SK-N-SH (cell line): Measurements from ENCODE around the gene HEPHL1. TPM values are rescaled to one million over a fixed set of nuclear protein-coding genes. Genes with fewer than 3 reads are reported as not detected.

Experiments
- CTCF ChIA-PET: fragments of 300-600, 350-600 bp; formaldehyde crosslinking; extraction: SDS; loops from one replicate; lab custom pipeline; 2021; lab: Yijun Ruan, JAX
- POLR2A ChIA-PET: fragments of 350-600 bp; sonication (Branson Sonifier 250); formaldehyde crosslinking; extraction: SDS; loops from one replicate; lab custom pipeline; 2020; ENCODE audit warnings: antibody characterized with exemption, inconsistent platforms; lab: Yijun Ruan, JAX
- DNase-seq: peaks from one replicate; pipeline ENCODE4 v3.0.0; 2012
- H2AFZ ChIP-seq: fragments of 200-600 bp; sonication (generic); 2 replicates; pipeline ENCODE4 v1.8.1; 2016; ENCODE audit warnings: antibody characterized with exemption, mild to moderate bottlenecking, low read depth
- H3F3A ChIP-seq: fragments of 200-600 bp; sonication (generic); replicated peaks from 2 replicates; pipeline ENCODE3; 2016; ENCODE audit warnings: antibody characterized with exemption, mild to moderate bottlenecking; ENCODE audit not compliant: insufficient read depth
- H3K27ac ChIP-seq, 2 experiments: fragments of 200-500 bp in 1 of 2; fragments of 200-600 bp in 1 of 2; sonication (Bioruptor generic) in 1 of 2; sonication (generic), shearing (Covaris generic) in 1 of 2; 2 replicates each; pipeline versions ENCODE4 v1.5.1 to v1.6.1; 2014 to 2016; ENCODE audit warnings: low read depth in 2 of 2, inconsistent platforms in 1 of 2, low read length in 1 of 2, mild to moderate bottlenecking in 1 of 2, mixed read lengths in 1 of 2
- H3K27me3 ChIP-seq: fragments of 200-600 bp; sonication (generic), shearing (Covaris generic); 2 replicates; pipeline ENCODE4 v1.6.1; 2016; ENCODE audit warnings: mixed run types; ENCODE audit not compliant: insufficient read depth
- H3K36me3 ChIP-seq, 2 experiments: fragments of 200-500 bp in 1 of 2; fragments of 200-600 bp in 1 of 2; sonication (Bioruptor generic) in 1 of 2; sonication (generic) in 1 of 2; replicated peaks in 1 of 2; 2 replicates each; pipeline versions ENCODE3 to v1.5.1; 2014 to 2016; ENCODE audit warnings: low read length in 1 of 2, mild to moderate bottlenecking in 1 of 2; ENCODE audit not compliant: insufficient read depth in 2 of 2, control insufficient read depth in 1 of 2
- H3K4me1 ChIP-seq, 2 experiments: fragments of 200-500 bp in 1 of 2; fragments of 200-600 bp in 1 of 2; sonication (Bioruptor generic) in 1 of 2; sonication (generic), shearing (Covaris generic) in 1 of 2; 2 replicates each; pipeline versions ENCODE4 v1.5.1 to v1.6.1; 2014 to 2016; ENCODE audit warnings: low read depth in 1 of 2, low read length in 1 of 2, mixed run types in 1 of 2; ENCODE audit not compliant: insufficient read depth in 2 of 2, control insufficient read depth in 1 of 2
- H3K4me2 ChIP-seq: fragments of 200-600 bp; sonication (generic), shearing (Covaris generic); 2 replicates; pipeline ENCODE4 v1.6.1; 2017; ENCODE audit warnings: mixed run types
- H3K4me3 ChIP-seq, 2 experiments: fragments of 200-500 bp in 1 of 2; fragments of 200-600 bp in 1 of 2; sonication (Bioruptor generic) in 1 of 2; sonication (generic), shearing (Covaris generic) in 1 of 2; 2 replicates each; pipeline versions ENCODE4 v1.5.1 to v1.8.1; 2014 to 2016; ENCODE audit warnings: low read depth in 2 of 2, inconsistent platforms in 1 of 2, low read length in 1 of 2, mild to moderate bottlenecking in 1 of 2, mixed read lengths in 1 of 2, moderate library complexity in 1 of 2
- H3K79me2 ChIP-seq: fragments of 200-600 bp; sonication (generic); 2 replicates; pipeline ENCODE4 v1.8.1; 2017; ENCODE audit warnings: mild to moderate bottlenecking; ENCODE audit not compliant: insufficient read depth
- H3K9ac ChIP-seq: fragments of 200-600 bp; sonication (generic); 2 replicates; pipeline ENCODE4 v1.6.1; 2017; ENCODE audit warnings: mixed run types
- H3K9me2 ChIP-seq: fragments of 200-600 bp; sonication (generic); 2 replicates; pipeline ENCODE4 v1.6.1; 2017; ENCODE audit warnings: mixed run types
- H3K9me3 ChIP-seq: fragments of 200-600 bp; sonication (generic); 2 replicates; pipeline ENCODE4 v1.6.1; 2017; ENCODE audit warnings: mixed run types, mild to moderate bottlenecking, moderate library complexity
- H4K20me1 ChIP-seq: fragments of 200-600 bp; sonication (generic); 2 replicates; pipeline ENCODE4 v1.6.1; 2017; ENCODE audit warnings: mild to moderate bottlenecking, mixed run types; ENCODE audit not compliant: insufficient read depth
- CHD2 ChIP-seq: fragments of 150-350 bp; IDR thresholded peaks from 2 replicates; pipeline ENCODE4 v1.6.1; 2018; ENCODE audit warnings: low read length; ENCODE audit not compliant: partially characterized antibody
- CTCF ChIP-seq: fragments of 200-600 bp; sonication (generic); IDR thresholded peaks from 2 replicates; pipeline ENCODE4 v1.6.1; 2017; ENCODE audit warnings: antibody characterized with exemption, mild to moderate bottlenecking, moderate library complexity
- ELF1 ChIP-seq: IDR thresholded peaks from 2 replicates; pipeline ENCODE4 v1.4.0; 2012
- EZH2phosphoT487 ChIP-seq: fragments of 200-600 bp; sonication (generic); IDR thresholded peaks from 2 replicates; pipeline ENCODE4 v1.6.1; 2017; ENCODE audit warnings: low read depth, mixed run types, mild to moderate bottlenecking, antibody characterized with exemption, moderate library complexity, borderline replicate concordance
- FOSL2 ChIP-seq: IDR thresholded peaks from 2 replicates; pipeline ENCODE4 v1.4.0; 2012; ENCODE audit warnings: low read depth, mild to moderate bottlenecking, moderate library complexity, borderline replicate concordance
- FOXM1 ChIP-seq: IDR thresholded peaks from 2 replicates; pipeline ENCODE4 v1.4.0; 2012; ENCODE audit warnings: low read depth, mild to moderate bottlenecking
- GABPA ChIP-seq: IDR thresholded peaks from 2 replicates; pipeline ENCODE4 v1.4.0; 2012; ENCODE audit warnings: low read depth, mild to moderate bottlenecking
- GATA2 ChIP-seq: sonication (generic); formaldehyde crosslinking; IDR thresholded peaks from 2 replicates; pipeline ENCODE4 v1.5.0; 2020; ENCODE audit warnings: mild to moderate bottlenecking, missing genetic modification reagents
- IRF3 ChIP-seq: fragments of 150-350 bp; IDR thresholded peaks from 2 replicates; pipeline ENCODE4 v1.6.1; 2016; ENCODE audit warnings: mild to moderate bottlenecking, low read depth, low read length
- NRF1 ChIP-seq: IDR thresholded peaks from 2 replicates; pipeline ENCODE4 v1.6.1; 2012; ENCODE audit warnings: low read depth, mild to moderate bottlenecking, low read length
- POLR2AphosphoS5 ChIP-seq: IDR thresholded peaks from 2 replicates; pipeline ENCODE4 v1.6.1; 2012; ENCODE audit warnings: low read depth, low read length
- RAD21 ChIP-seq: IDR thresholded peaks from 2 replicates; pipeline ENCODE4 v1.6.1; 2012; ENCODE audit warnings: mild to moderate bottlenecking, low read length
- RFX5 ChIP-seq: IDR thresholded peaks from 2 replicates; pipeline ENCODE4 v1.6.1; 2012; ENCODE audit warnings: mild to moderate bottlenecking, improper control_type of control experiment, low read length
- TAF1 ChIP-seq: IDR thresholded peaks from 2 replicates; pipeline ENCODE4 v1.6.1; 2012; ENCODE audit warnings: low read depth, mild to moderate bottlenecking, low read length, moderate library complexity, borderline replicate concordance
- TCF12 ChIP-seq: IDR thresholded peaks from 2 replicates; pipeline ENCODE4 v1.4.0; 2012
- TEAD4 ChIP-seq: IDR thresholded peaks from 2 replicates; pipeline ENCODE4 v1.4.0; 2012; ENCODE audit warnings: mild to moderate bottlenecking, borderline replicate concordance; ENCODE audit not compliant: insufficient read depth
- USF1 ChIP-seq: IDR thresholded peaks from 2 replicates; pipeline ENCODE4 v1.4.0; 2012; ENCODE audit warnings: low read depth, borderline replicate concordance
- USF2 ChIP-seq: fragments of 150-350 bp; IDR thresholded peaks from 2 replicates; pipeline ENCODE4 v1.6.1; 2017; ENCODE audit warnings: antibody characterized with exemption, low read length, low read depth, borderline replicate concordance
- YY1 ChIP-seq: IDR thresholded peaks from 2 replicates; pipeline ENCODE4 v1.4.0; 2012; ENCODE audit warnings: low read depth, mild to moderate bottlenecking
- WGBS: methylation state at CpG from one replicate; pipeline ENCODE4 v1.1.6; 2017; ENCODE audit warnings: low lambda C conversion rate; 5-methylcytosine and 5-hydroxymethylcytosine counted together
- polyA plus RNA-seq, 3 experiments: library from polyadenylated mRNA; depleted of rRNA; stranded (reverse); fragments of >200 nt; gene quantifications; 2 replicates each; pipeline ENCODE4 v1.2.3, GENCODE V29; 2012

HEPHL1 gene
- polyA plus RNA-seq, 1 of the 3 experiments (the other 2 are of a cell fraction) = not detected

GRCh38 chr11:94111241-94111640 is 90.1 kb downstream of the HEPHL1 start:
- ChIA-PET POLR2A (no interaction called here), CTCF (no interaction called here)
- no peak for DNase-seq
- Histone ChIP-seq H3K27ac (no peak overlapping the region), H3K4me1 (no peaks in the 10 kb centered on the region; a peak in 1 of 4 replicates), H3K27me3 (no peaks in the 10 kb centered on the region), H3K79me2 (no peaks in the 10 kb centered on the region), H3K9ac (no peak overlapping the region), H4K20me1 (no peaks in the 10 kb centered on the region), H3K9me3 (no peaks in the 10 kb centered on the region), H3K36me3 (no peaks in the 10 kb centered on the region), H3K4me3 (no peak overlapping the region), H3K4me2 (no peak overlapping the region), H3F3A (no peaks in the 10 kb centered on the region), H2AFZ (no peak overlapping the region), H3K9me2 (no peaks in the 10 kb centered on the region)
- 87% methylated on average over 3 of the region's 3 CpGs for WGBS
- TF ChIP-seq FOXM1 = no peak
- no peak for TF ChIP-seq USF2
- no peak for TF ChIP-seq USF1
- TF ChIP-seq FOSL2 = no peak
- no peak for TF ChIP-seq ELF1
- no peak for TF ChIP-seq TEAD4
- TF ChIP-seq POLR2AphosphoS5 = no peak
- no peak for TF ChIP-seq IRF3
- no peak for TF ChIP-seq TCF12
- TF ChIP-seq EZH2phosphoT487 = no peak
- no peak for TF ChIP-seq GABPA
- no peak for TF ChIP-seq NRF1
- no peak for TF ChIP-seq RAD21
- no peak for TF ChIP-seq YY1
- TF ChIP-seq CTCF = no peak
- no peak for TF ChIP-seq GATA2 (CRISPR knock-in tag)
- no peak for TF ChIP-seq CHD2
- TF ChIP-seq RFX5 = no peak
- no peak for TF ChIP-seq TAF1
